Nucleus accumbens (tissue), 56 donors: ENCODE measurements around the gene PSME1.
"Not testable (repeated sequence)": the region's sequence is repeated elsewhere in the genome, so short reads cannot be mapped to it uniquely, and the experiment has no call there.

Experiments
- DNase-seq, 56 donors: peaks; one replicate each; lab custom pipeline; 2025; lab: John Stamatoyannopoulos, UW

The PSME1 gene

DNA sequence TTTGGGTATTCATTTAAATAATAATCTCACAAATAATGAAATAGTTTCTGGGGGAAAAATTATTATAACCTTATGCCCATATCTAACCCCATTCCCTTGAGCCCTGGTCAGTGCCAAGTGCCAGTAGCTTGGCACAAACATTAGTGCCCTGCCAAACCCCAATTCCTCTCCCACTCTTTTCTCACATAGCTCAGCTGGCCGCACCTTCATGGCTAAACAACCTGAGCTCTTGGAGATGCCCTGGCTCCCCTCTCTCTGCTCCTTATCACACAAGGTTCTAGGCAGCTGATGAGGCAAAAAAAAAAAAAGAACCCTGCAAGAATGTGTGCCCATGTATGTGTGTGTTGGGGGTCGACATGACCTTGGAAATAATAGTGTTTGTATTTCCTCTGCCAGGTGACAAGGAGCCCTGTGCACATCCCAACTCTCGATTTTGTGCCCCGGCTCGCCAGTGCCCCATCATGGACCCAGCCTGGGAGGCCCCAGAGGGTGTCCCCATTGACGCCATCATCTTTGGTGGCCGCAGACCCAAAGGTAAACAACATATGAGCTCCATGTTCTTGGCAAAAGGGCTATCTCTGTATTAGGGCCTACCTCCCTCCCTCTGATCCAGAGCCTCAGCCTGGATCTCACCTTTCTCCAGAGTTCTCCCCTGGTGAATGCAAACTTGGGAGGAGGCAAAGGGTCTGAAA, 33.5 kb upstream of the PSME1 start:
- DNase-seq: no peak

GRCh38 chr14:24103451-24103850, 32.5 kb upstream of the PSME1 start:
- DNase-seq: no peak

DNA sequence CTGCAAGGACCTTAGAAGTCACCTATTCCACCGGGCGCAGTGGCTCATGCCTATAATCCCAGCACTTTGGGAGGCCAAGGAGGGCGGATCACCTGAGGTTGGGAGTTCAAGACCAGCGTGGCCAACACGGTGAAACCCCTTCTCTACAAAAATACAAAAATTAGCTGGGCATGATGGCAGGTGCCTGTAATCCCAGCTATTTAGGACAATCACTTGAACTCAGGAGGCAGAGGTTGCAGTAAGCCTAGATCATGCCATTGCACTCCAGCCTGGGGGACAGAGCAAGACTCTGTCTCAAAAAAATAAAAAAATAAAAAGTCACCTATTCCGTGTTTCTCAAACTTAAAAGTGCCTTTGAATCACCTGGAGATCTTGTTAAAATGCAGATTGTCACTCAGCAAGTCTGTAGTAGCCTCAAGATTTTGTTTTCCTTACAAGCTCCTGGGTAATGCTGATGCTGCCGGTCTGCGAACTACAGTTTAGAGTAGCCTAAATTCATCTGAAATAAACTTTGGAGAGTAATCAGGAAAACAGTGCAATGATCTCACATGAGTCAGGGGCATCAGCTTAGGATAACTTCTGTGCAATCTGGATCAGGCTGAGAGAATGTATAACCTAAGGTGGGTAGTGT, 30.3 kb upstream of the PSME1 start:
- not testable (repeated sequence) for DNase-seq

DNA sequence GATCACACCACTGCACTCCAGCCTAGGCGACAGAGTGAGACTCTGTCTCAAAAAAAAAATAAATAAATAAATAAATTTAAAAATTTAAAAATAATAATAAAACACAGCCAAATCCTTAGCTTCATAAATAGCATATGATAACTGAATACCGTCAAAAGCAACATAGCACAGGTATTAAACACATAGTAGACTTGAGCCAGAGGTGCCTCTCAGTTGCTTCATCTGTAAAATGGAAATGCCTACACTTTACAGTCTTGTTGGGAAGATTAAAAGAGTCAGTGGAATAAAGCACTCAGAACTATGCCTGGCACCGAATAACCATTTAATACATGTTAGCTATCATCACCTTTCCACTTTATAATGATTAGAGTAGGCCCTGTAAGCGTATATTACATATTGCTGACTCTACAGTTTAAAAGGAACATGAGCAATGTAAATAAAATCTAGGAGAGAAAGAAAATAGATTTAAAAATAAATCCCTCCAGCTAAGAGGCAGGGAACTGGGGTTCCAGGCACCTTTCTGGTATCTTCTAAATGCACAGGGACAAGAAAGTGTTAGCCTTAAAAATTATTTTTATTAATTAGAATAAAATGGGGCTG, 29.2 kb upstream of the PSME1 start:
- DNase-seq: no peak

- DNase-seq: no peak
Observed at GRCh38 chr14:24108336-24108874, 27.6 kb upstream of the PSME1 start.

- no peak for DNase-seq
Observed at GRCh38 chr14:24110060-24110459, 25.9 kb upstream of the PSME1 start.

GRCh38 chr14:24110523-24110922, 25.5 kb upstream of the PSME1 start:
- DNase-seq: no peak

GRCh38 chr14:24113379-24113800, 22.6 kb upstream of the PSME1 start:
- DNase-seq: no peak

DNA sequence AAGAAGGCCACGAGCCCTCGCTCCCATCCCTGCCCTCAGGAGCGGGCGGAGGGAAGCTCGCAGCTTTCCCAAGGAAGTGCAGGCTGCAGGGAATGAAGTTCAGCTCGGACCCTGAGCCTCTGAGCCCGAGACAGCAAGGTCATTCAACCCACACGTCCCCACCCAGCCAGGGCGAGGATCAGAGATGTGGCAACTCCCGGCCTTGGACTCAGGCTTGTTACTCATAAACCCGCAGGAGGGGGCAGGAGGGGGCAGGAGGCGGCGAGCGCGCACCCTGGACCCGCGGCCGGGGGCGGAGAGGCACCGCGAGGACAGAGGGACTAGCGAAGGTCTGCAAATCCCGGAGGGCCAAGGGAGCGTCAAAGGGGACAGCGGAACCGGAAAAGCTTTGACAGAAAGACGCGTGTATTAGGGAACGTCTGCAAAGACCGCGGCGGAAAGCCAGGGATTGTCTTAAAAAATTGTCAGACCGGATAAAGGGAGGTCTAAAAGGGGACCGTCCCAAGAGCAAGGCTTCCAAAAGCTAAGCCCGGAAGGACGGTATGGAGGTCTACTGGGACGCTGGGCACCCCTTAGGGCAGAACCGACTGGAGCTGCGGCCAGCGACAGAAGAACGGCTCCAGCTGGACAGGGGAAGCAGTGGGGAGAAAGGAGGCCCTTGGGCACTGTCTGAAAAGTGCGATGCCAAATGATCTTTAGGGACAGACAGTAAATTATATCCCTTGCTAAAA, 22.0 kb upstream of the PSME1 start:
- peak; percentile 25 to 95 (median 87) for DNase-seq

- peak; percentile 94 to 100 (median 100) for DNase-seq
Observed at GRCh38 chr14:24114532-24115421, 21.2 kb upstream of the PSME1 start, which contains the start of the genes DCAF11 and NRL. Gene DCAF11, plus strand, starts transcription at chr14:24114777. Its CDS starts 818 bp downstream, at chr14:24115595. Gene NRL, minus strand, starts transcription at chr14:24114949. Its CDS starts 32,101 bp downstream, at chr14:24082848.

DNA sequence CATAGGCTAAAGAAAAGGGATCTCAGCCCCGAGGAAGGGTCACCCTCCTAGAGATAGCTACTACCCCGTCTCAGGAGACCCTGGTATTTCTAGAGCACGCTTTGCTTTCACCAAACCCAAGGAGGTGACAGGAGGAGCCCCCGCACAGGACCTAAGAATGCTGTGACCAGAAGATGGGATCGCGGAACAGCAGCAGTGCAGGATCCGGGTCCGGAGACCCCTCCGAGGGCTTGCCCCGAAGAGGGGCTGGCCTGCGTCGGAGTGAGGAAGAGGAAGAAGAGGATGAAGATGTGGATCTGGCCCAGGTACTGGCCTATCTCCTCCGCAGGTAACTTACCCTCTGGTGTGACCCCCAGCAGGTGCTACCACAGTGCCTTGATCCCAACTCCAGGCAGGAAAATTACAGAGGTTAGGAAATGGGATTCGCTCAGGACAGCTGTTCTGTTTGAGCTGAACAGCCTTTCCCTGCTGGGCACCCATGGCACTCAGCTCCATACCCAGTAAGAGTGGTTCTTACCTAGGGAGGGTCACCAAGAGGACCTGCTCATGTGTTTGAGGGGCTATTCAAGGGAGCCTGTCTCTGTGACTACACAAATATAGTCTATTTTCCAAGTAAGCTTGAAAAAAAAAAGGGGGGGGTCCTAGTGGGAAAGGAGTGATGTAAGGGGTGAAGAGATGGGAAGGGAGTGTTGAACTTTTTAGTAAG, 20.4 kb upstream of the PSME1 start:
- DNase-seq: peak in 1 of 56 donors; percentile 57

- DNase-seq: no peak
Observed at GRCh38 chr14:24116128-24116814, 19.7 kb upstream of the PSME1 start.

- DNase-seq: no peak
Observed at GRCh38 chr14:24117179-24117578, 18.8 kb upstream of the PSME1 start.

DNA sequence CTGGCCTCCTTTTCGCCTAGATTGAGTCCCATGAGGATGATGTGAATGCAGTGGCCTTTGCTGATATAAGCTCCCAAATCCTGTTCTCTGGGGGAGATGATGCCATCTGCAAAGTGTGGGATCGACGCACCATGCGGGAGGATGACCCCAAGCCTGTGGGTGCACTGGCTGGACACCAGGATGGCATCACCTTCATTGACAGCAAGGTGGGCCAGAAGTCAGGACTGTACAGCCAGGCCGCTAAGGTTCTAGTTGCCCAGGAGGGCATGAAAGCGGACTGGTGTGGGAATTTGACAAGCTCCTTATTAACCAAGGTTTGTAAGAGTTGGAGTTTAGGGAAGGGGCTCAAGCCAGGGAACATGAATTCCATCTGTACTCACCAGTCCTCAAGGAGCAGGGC, 16.3 kb upstream of the PSME1 start:
- DNase-seq: no peak

DNA sequence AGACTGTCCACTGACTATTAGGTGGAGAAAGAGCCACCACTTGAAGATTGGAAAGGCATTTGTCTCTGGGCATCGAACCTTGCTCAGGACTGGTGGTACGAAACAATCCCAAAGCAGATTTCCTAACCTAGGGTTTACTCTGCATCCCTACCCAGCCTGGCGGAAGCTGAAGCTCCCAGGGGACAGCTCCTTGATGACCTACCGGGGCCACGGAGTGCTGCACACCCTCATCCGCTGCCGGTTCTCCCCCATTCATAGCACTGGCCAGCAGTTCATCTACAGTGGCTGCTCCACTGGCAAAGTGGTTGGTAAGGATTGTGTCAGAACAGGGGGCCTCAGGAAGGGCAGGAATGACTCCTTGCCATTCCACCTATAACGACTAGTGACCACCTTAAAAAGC, 14.8 kb upstream of the PSME1 start:
- no peak for DNase-seq

DNA sequence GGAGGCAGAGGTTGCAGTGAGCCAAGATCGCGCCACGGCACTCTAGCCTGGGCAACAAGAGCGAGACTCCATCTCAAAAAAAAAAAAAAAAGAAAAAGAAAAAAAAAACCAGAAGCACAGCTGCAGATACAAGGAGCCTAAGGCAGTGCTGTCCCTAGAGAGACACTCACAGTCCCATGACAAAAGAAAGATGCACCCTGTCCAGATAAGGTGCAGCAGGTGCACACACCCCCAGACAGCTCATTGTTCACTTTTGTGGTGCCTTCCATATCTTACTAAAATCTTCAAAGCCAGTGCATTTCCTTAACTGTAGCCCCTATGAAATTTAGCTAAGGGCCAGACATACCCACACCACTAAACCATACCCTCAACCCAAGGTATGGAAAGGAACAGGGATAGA, 13.6 kb upstream of the PSME1 start:
- no peak for DNase-seq

DNA sequence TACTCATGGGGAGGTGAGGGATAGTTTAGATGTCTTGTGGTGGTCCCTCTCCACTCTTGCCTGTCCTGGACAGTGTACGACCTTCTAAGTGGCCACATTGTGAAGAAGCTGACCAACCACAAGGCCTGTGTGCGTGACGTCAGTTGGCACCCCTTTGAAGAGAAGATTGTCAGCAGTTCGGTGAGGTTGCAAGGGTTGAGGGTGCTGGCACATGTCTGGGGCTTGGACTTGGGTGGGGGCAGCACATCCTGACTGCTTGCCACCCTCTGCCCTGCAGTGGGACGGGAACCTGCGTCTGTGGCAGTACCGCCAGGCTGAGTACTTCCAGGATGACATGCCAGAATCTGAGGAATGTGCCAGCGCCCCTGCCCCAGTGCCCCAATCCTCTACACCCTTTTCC, 13.1 kb upstream of the PSME1 start:
- no peak for DNase-seq
